Activated T-helper 2 cell treated with anti-CD3 and anti-CD28 coated beads, Interferon-gamma antibody, Interleukin-2, Interleukin-4, amounts not matched to agents 10 μg/mL and 5 μg/mL and 100 μg/mL, durations not matched to agents 14 hours and 24 hours and 36 hours (primary cell): ENCODE measurements around the gene TSPAN15. TPM values are rescaled to one million over a fixed set of nuclear protein-coding genes. Genes with fewer than 3 reads are reported as not detected.

Source experiments
- DNase-seq: peaks from one replicate; pipeline ENCODE4 v3.0.0; 2021; ENCODE audit warnings: low spot score
- H3K27ac Mint-ChIP-seq: one replicate; pipeline ENCODE4 v1.8.0; 2021; ENCODE audit warnings: mixed read lengths
- H3K27me3 Mint-ChIP-seq: one replicate; pipeline ENCODE4 v1.8.0; 2021; ENCODE audit warnings: low read depth, mixed read lengths
- H3K36me3 Mint-ChIP-seq: one replicate; pipeline ENCODE4 v1.8.0; 2021; ENCODE audit warnings: low read depth, mixed read lengths
- H3K4me1 Mint-ChIP-seq: one replicate; pipeline ENCODE4 v1.8.0; 2021; ENCODE audit warnings: low read depth, mixed read lengths
- H3K4me3 Mint-ChIP-seq: one replicate; pipeline ENCODE4 v1.8.0; 2021; ENCODE audit warnings: low read depth, mild to moderate bottlenecking, moderate library complexity, mixed read lengths
- H3K9me3 Mint-ChIP-seq: one replicate; pipeline ENCODE4 v1.8.0; 2021; ENCODE audit warnings: mixed read lengths
- intact Hi-C: fragments of 100-400 bp; cut with micrococcal nuclease; formaldehyde crosslinking; loops from one replicate; pipeline ENCODE4 v1.15.1; 2023
- total RNA-seq: library from RNA; stranded (reverse); gene quantifications from 2 replicates; pipeline ENCODE4 v1.2.3, GENCODE V29; 2022

The TSPAN15 gene
- total RNA-seq: 0.55 and 0.85 TPM in 2 replicates

DNA sequence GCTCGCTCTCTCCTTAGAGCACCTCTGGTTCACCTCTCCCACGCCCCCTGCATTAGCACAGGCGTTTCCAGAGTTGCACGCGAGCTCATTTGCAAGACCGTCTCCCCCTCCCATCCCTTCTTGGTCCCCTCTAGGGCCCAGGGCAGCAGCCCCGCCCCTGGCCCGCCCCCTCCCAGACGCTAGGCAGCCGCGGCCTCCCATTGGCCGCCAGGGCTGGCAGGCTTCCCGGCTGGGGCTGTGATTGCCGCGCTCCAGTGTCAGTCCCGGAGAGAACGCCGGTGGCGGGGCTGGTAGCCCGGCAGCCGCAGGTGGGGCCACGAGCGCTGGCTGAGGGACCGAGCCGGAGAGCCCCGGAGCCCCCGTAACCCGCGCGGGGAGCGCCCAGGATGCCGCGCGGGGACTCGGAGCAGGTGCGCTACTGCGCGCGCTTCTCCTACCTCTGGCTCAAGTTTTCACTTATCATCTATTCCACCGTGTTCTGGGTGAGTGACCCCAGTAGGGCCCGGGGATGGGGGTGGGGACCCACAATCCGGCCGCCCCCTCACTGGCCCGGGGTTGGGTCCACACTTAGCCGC lies at the start of gene TSPAN15:
TSPAN15 (plus strand) TSS at position 257 of the 575 bp plus-strand sequence; CDS start at position 387, 130 bp downstream.
- Mint-ChIP-seq H3K4me1 (peaks cover 3% of the 10 kb centered on the region), H3K4me3 (peak within 1 kb of the TSS; percentile 86), H3K9me3 (no peaks in the 10 kb centered on the region), H3K27me3 (peaks cover 12% of the 10 kb centered on the region), H3K36me3 (no peaks in the 10 kb centered on the region), H3K27ac (no peak within 1 kb of the TSS)
- peak; percentile 73 for DNase-seq
- intact Hi-C loops: no loop called here

DNA sequence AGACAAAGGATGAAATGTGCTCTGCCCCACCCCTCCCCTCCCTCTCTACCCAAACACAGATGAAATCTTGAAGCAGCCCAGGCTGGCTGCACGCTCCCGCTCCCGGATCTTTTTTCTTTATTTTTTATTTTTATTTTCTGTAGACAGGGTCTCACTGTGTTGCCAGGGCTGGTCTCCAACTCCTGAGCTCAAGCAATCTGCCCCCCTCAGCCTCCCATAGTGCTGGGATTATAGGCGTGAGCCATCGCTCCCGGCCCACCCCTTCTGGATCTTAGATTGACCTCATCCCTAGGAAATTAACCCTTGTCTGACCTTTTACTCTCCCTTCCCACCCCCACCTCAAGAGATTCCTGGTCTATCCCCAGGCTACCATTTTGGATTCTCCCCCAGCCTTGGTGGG lies 48.9 kb upstream of the TSPAN15 start:
- Mint-ChIP-seq H3K27me3 (no peaks in the 10 kb centered on the region), H3K36me3 (peaks cover 55% of the 10 kb centered on the region), H3K4me3 (no peak overlapping the region), H3K9me3 (no peaks in the 10 kb centered on the region), H3K4me1 (no peaks in the 10 kb centered on the region), H3K27ac (no peak overlapping the region)
- intact Hi-C loops: no loop called here
- no peak for DNase-seq

DNA sequence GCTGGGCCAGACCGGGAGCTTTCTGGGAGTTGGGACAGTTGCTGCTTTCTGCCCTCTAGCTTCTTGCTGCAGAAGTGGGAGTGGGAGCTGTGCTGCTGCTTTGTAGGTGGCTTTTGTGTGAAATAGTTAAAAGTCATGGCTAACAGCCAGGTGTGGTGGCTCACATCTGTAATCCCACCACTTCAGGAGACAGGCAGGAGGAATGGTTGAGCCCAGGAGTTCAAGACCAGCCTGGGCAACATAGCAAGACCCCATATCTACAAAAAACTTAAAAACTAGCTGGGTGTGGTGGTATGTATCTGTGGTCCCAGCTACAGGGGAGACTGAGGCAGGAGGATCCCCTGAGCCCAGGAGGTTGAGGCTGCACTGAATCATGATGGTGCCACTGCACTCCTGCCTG lies 48.2 kb upstream of the TSPAN15 start:
- Mint-ChIP-seq H3K4me3 (no peak overlapping the region), H3K27me3 (no peaks in the 10 kb centered on the region)
- intact Hi-C loops: no loop called here

DNA sequence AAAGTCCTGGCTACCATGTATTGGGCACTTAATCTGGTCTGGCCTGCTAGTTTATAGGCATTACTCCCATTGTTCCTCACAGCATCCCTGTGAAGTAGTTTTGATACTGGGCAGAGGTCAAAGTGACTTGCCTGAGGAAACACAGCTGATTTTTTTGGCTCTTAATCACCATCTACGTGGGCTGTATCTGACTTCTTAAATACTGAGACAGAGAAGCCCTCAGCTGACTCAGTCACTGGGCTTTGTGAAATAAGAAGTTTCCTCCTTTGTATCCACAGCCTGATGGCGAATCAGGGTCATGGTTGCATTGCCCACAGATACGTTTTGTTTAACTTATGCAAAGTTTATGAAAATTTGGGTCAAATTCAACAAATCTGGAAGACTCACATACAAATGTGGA lies 47.7 kb upstream of the TSPAN15 start:
- Mint-ChIP-seq H3K4me1 (peaks cover 6% of the 10 kb centered on the region), H3K36me3 (peaks cover 51% of the 10 kb centered on the region), H3K27me3 (no peaks in the 10 kb centered on the region), H3K9me3 (no peaks in the 10 kb centered on the region), H3K27ac (no peak overlapping the region), H3K4me3 (no peak overlapping the region)
- intact Hi-C loops: no loop called here
- DNase-seq: no peak

More for the DNA sequence above, 48.2 kb upstream of the TSPAN15 start:
- H3K9me3 Mint-ChIP-seq: no peaks in the 10 kb centered on the region
- no peak overlapping the region for H3K27ac Mint-ChIP-seq
- H3K4me1 Mint-ChIP-seq: peaks cover 2% of the 10 kb centered on the region
- no peak for DNase-seq
- H3K36me3 Mint-ChIP-seq: peaks cover 54% of the 10 kb centered on the region

DNA sequence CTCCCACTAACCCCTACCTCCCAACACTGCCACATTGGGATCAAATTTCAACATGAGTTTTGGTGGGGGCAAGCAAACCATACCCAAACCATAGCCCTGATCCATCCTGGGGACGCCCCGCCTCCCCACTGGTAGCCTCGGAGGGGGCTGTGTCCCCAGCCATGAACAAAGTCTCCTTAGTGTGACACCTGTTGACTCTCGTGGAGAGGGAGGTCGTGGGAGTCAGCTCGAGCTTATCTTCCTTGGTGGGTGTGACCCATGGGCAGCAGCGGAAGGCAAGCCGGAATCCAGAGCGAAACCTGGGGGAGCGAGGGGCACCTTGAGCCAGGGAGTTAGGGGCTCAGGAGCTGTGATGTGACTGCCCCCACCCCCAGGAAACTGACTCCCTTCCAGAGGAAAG lies 46.5 kb upstream of the TSPAN15 start:
- H3K27ac Mint-ChIP-seq: no peak overlapping the region
- no peak for DNase-seq
- no peaks in the 10 kb centered on the region for H3K27me3 Mint-ChIP-seq
- H3K4me1 Mint-ChIP-seq: peaks cover 7% of the 10 kb centered on the region
- intact Hi-C loops: loop anchor here (5.0 kb wide), 3 partner anchors 87 to 167 kb away; no protein-coding TSS in a partner anchor
- H3K4me3 Mint-ChIP-seq: no peak overlapping the region
- peaks cover 41% of the 10 kb centered on the region for H3K36me3 Mint-ChIP-seq
- no peaks in the 10 kb centered on the region for H3K9me3 Mint-ChIP-seq

DNA sequence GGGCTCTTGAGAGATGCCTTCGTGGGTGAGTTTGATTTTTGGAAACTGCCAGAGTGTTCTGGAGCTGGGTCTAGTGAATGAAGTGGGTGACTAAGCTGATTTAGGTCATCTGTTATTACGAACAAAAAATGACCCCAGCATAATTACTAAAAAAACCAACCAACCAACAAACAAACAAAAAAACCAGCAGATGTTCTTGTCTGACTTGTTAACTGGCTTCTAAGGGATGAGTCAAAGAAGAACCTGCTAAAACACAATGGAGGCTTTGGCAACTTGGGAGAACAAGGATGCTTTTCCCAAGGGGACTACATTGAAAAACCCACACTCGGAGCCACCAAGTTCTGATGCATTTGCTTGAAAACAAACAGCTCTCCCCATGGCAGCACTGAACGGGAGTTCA lies 46.0 kb upstream of the TSPAN15 start:
- Mint-ChIP-seq H3K4me1 (peaks cover 9% of the 10 kb centered on the region), H3K36me3 (peaks cover 37% of the 10 kb centered on the region), H3K4me3 (no peak overlapping the region), H3K9me3 (no peaks in the 10 kb centered on the region), H3K27ac (no peak overlapping the region), H3K27me3 (no peaks in the 10 kb centered on the region)
- intact Hi-C loops: loop anchor here (5.0 kb wide), 3 partner anchors 88 to 168 kb away; no protein-coding TSS in a partner anchor
- DNase-seq: no peak

DNA sequence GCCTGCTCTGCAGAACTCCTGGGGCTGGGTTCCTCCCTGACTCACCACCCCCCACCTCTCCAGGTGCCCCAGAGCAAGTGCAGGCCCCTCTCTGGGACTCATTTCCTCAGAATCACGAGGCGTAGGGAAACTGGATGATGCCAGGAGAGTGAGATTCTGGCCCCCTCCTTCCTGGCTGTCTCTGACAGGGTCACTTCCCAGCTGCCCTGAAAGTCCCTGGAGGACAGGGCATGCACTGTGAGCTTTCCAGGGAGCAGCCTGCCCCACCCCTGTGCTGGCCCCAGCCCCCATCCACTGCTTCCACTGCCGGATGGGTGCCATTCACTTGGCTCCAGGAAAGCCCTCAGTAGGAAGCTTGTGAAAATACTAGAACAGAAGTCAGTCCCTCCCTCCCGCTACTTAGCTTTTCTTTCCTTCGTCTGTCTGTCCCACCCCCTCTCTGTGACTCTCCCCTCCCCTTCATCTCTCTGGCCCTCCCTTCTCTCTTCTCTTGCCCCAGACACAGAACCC lies 44.9 kb upstream of the TSPAN15 start:
- no peaks in the 10 kb centered on the region for H3K27me3 Mint-ChIP-seq
- H3K27ac Mint-ChIP-seq: no peak overlapping the region
- intact Hi-C loops: loop anchor here (5.0 kb wide), 3 partner anchors 89 to 169 kb away; no protein-coding TSS in a partner anchor
- DNase-seq: no peak
- peaks cover 9% of the 10 kb centered on the region for H3K4me1 Mint-ChIP-seq
- peaks cover 27% of the 10 kb centered on the region for H3K36me3 Mint-ChIP-seq
- H3K9me3 Mint-ChIP-seq: no peaks in the 10 kb centered on the region
- H3K4me3 Mint-ChIP-seq: no peak overlapping the region

DNA sequence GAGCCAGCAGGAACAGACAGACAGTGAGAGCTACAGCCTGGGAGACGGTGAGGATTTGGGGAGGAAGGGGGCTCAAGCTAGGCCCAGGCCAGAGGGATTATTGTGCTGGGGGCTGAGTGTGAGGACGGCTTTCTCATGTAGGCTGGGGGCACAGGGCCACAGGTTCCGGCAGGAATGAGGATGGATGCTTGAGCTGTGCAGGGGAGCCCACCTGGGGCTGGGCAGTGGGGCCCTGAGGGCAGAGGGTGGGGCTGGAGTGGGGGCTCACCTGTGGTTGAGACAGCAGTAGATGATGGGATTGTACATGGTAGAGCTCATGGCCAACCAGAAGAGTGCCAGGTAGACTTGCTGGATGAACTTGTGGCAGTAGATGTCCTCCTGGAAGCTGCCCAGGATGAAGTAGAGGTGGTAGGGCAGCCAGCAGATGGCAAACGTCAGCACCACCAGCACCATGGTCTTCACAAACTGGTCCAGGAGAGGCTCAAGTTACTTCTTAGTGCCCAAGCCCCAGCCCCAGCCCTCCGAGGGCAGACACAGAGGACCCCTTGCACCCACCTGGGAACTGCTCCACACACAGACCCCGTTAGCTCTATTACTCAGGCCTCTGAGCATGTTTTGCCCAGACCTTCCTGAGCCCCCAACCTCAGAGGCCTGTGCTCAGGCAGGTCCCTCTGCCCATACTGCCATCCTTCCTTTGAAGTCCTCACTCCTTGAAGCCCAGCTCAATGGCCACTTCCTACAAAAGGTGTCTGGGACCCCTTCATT lies 44.3 kb upstream of the TSPAN15 start:
- peaks cover 21% of the 10 kb centered on the region for H3K36me3 Mint-ChIP-seq
- no peak overlapping the region for H3K27ac Mint-ChIP-seq
- no peaks in the 10 kb centered on the region for H3K9me3 Mint-ChIP-seq
- intact Hi-C loops: loop anchor here (5.0 kb wide), 3 partner anchors 90 to 170 kb away; no protein-coding TSS in a partner anchor
- no peak overlapping the region for H3K4me3 Mint-ChIP-seq
- H3K4me1 Mint-ChIP-seq: peaks cover 9% of the 10 kb centered on the region
- no peaks in the 10 kb centered on the region for H3K27me3 Mint-ChIP-seq
- DNase-seq: no peak

DNA sequence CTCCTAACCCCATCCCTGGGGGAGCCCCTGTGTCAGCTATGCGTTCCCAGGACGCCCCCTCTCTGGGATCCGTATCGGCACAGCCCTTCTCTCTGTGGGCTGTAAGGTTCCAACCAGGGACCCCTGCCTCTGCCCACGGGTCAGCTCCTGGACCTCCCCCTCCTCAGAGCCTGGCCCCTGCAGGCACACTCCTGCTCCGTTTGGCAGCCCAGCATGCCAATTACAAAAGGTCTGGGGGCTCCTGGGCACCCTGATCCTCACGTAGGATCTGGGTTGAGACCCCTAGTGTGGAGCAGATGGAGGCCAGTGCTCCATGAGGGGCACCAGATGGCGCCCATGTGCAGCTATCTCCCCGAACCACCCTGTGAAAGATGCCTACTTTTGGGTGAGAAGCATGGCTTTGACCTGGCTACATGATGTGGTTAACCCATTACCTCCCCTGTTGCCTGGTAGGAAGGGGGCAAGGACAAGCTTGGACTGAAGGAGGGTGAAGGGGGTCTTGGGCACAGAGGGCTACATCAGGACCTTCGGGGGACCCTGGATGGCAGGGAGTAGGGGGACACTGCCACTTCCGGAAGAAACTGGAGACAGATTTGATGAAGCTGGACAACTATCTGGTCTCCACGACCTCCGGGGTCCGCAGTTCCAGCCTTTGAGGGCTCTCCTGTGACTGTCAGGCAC lies 43.5 kb upstream of the TSPAN15 start:
- Mint-ChIP-seq H3K27ac (peak overlapping the region; percentile 85), H3K4me1 (peaks cover 9% of the 10 kb centered on the region), H3K4me3 (no peak overlapping the region), H3K27me3 (no peaks in the 10 kb centered on the region), H3K9me3 (no peaks in the 10 kb centered on the region), H3K36me3 (peaks cover 13% of the 10 kb centered on the region)
- no peak for DNase-seq
- intact Hi-C loops: loop anchor here (5.0 kb wide), 3 partner anchors 90 to 170 kb away; no protein-coding TSS in a partner anchor

DNA sequence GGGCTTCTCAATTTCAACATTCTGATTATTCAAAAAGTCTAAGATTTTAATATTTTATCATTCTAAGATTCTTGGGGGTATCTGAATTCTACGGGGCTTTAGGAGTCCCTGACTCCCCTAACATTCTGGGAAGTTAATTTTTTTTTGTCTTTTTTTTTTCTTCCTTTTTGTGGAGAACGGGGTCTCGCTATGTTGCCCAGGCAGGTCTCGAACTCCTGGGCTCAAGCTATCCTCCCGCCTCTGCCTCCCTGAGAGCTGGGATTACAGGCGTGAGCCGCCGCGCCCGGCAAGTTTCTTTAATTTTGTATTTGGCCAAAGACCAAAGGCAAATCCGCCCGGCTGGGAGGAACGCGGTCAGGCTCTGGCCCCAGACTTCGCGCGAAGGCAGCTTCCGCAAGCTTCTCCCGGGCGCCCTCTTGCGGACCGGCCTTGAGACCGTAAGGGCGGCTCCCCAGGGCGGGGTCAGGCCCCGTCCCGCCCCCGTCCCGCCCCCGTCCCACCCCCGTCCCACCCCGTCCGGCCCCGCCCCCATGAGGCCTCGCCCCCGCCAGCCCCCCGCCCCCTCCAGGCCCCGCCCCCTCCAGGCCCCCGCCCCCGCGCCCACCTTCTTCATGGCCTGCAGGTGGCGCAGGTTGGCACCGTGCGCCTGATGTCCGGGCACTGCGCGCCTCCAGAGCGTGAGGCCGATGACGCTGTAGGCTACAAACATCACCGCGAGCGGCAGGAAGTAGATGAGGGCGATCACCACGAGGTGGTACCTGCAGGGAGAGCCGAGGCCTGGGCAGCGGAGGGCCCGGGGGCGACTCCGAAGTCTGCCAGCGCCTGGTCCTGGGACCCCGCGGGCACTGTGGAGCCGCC lies 42.7 kb upstream of the TSPAN15 start:
- H3K9me3 Mint-ChIP-seq: no peaks in the 10 kb centered on the region
- intact Hi-C loops: loop anchor here (5.0 kb wide), 3 partner anchors 91 to 171 kb away; no protein-coding TSS in a partner anchor
- peaks cover 6% of the 10 kb centered on the region for H3K36me3 Mint-ChIP-seq
- H3K4me1 Mint-ChIP-seq: peaks cover 9% of the 10 kb centered on the region
- H3K27ac Mint-ChIP-seq: peak overlapping the region; percentile 86
- H3K4me3 Mint-ChIP-seq: peak overlapping the region; percentile 76
- peak; percentile 82 for DNase-seq
- no peaks in the 10 kb centered on the region for H3K27me3 Mint-ChIP-seq

DNA sequence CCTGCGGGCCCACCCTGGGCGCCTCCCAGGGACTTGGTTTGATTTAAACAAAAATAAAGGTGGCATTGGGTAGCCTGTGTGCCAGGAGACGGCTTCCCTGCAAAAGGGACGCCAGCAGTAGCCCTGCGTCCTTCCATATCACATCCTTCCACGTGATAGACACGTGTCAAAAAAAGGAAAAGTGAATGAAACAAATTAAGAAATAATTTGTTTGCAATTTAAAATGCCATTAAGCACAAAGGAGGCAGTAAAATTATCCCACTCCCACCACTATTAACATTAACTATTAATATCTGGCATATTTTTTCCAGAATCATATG lies 42.1 kb upstream of the TSPAN15 start:
- Mint-ChIP-seq H3K27ac (peak overlapping the region; percentile 86), H3K4me3 (no peak overlapping the region), H3K4me1 (peaks cover 9% of the 10 kb centered on the region), H3K27me3 (no peaks in the 10 kb centered on the region), H3K9me3 (no peaks in the 10 kb centered on the region), H3K36me3 (peaks cover 4% of the 10 kb centered on the region)
- DNase-seq: no peak
- intact Hi-C loops: loop anchor here (5.0 kb wide), 3 partner anchors 92 to 172 kb away; no protein-coding TSS in a partner anchor

DNA sequence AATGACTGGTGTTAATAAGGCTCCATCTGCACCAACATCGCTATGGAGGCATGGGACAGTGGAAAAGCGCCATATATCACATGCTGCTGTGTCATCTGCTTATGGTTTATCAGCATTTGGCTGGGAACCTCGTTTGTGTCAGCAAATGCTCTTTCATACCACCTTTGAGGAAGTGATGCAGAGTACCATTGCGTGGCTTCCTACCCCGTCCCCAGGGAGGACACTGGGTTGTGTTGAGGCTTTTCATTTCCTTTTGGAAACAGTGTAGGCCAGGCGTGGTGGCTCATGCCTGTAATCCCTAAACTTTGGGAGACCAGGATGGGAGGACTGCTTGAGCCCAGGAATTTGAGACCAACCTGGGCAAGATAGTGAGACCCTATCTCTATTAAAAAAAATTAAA lies 41.3 kb upstream of the TSPAN15 start:
- peaks cover 9% of the 10 kb centered on the region for H3K4me1 Mint-ChIP-seq
- no peak overlapping the region for H3K4me3 Mint-ChIP-seq
- intact Hi-C loops: loop anchor here (5.0 kb wide), 3 partner anchors 93 to 173 kb away; no protein-coding TSS in a partner anchor
- no peaks in the 10 kb centered on the region for H3K27me3 Mint-ChIP-seq
- no peak for DNase-seq
- H3K27ac Mint-ChIP-seq: no peak overlapping the region
- H3K9me3 Mint-ChIP-seq: no peaks in the 10 kb centered on the region
- H3K36me3 Mint-ChIP-seq: no peaks in the 10 kb centered on the region
